GM23338 (cell line): Measurements from ENCODE around the gene POPDC2. TPM values are rescaled to one million over a fixed set of nuclear protein-coding genes. Genes with fewer than 3 reads are reported as not detected.

Source experiments
- ATAC-seq: fragments of 200-7000 bp; cut with Tn5 transposase; 3 replicates; pipeline ENCODE4 v1.9.1; 2020
- DNase-seq: peaks from one replicate; pipeline ENCODE4 v3.0.0-alpha.2; 2015; ENCODE audit warnings: low spot score
- H2AFZ ChIP-seq: fragments of 200-600 bp; sonication (generic); 2 replicates; pipeline ENCODE4 v1.8.0; 2016; ENCODE audit warnings: antibody characterized with exemption, mild to moderate bottlenecking, moderate library complexity
- H3F3A ChIP-seq: fragments of 200-600 bp; sonication (generic); replicated peaks from 2 replicates; pipeline ENCODE4 v1.8.0; 2017; ENCODE audit warnings: antibody characterized with exemption, mixed run types, low read depth
- H3K27ac ChIP-seq: fragments of 200-600 bp; sonication (generic); 2 replicates; pipeline ENCODE4 v1.6.1; 2016; ENCODE audit warnings: low read depth
- H3K27me3 ChIP-seq: fragments of 200-600 bp; sonication (generic); 2 replicates; pipeline ENCODE4 v1.8.0; 2016; ENCODE audit warnings: mild to moderate bottlenecking, mixed run types, moderate library complexity; ENCODE audit not compliant: insufficient read depth
- H3K36me3 ChIP-seq: fragments of 200-600 bp; sonication (generic); 2 replicates; pipeline ENCODE4 v1.8.0; 2016; ENCODE audit warnings: mild to moderate bottlenecking; ENCODE audit not compliant: insufficient read depth
- H3K4me1 ChIP-seq: fragments of 200-600 bp; sonication (generic); 2 replicates; pipeline ENCODE4 v1.8.0; 2016; ENCODE audit warnings: mild to moderate bottlenecking, moderate library complexity; ENCODE audit not compliant: insufficient read depth
- H3K4me2 ChIP-seq: fragments of 200-600 bp; sonication (generic); 2 replicates; pipeline ENCODE4 v1.7.1; 2017; ENCODE audit warnings: mixed run types
- H3K4me3 ChIP-seq: fragments of 200-600 bp; sonication (generic); 2 replicates; pipeline ENCODE4 v1.6.1; 2016; ENCODE audit warnings: mixed run types
- H3K79me2 ChIP-seq: fragments of 200-600 bp; sonication (generic); replicated peaks from 2 replicates; pipeline ENCODE4 v1.8.0; 2017; ENCODE audit warnings: mild to moderate bottlenecking; ENCODE audit not compliant: insufficient read depth
- H3K9me2 ChIP-seq: fragments of 200-600 bp; sonication (generic); 2 replicates; pipeline ENCODE4 v1.8.0; 2017; ENCODE audit not compliant: insufficient read depth
- H4K20me1 ChIP-seq: fragments of 200-600 bp; sonication (generic); replicated peaks from 2 replicates; pipeline ENCODE4 v1.8.0; 2017; ENCODE audit warnings: mild to moderate bottlenecking; ENCODE audit not compliant: insufficient read depth
- H3K27ac Mint-ChIP-seq: 2 replicates; pipeline ENCODE4 v1.8.0; 2020; ENCODE audit warnings: inconsistent platforms, mild to moderate bottlenecking, moderate library complexity, mixed read lengths
- H3K27me3 Mint-ChIP-seq: 3 replicates; pipeline ENCODE4 v1.8.0; 2022; ENCODE audit warnings: low read depth, mild to moderate bottlenecking, moderate library complexity, mixed read lengths, inconsistent platforms; ENCODE audit not compliant: insufficient read depth, poor library complexity
- H3K36me3 Mint-ChIP-seq: 3 replicates; pipeline ENCODE4 v1.8.0; 2021; ENCODE audit warnings: low read depth, mild to moderate bottlenecking, inconsistent platforms, moderate library complexity, mixed read lengths
- H3K4me1 Mint-ChIP-seq: 3 replicates; pipeline ENCODE4 v1.8.0; 2020; ENCODE audit warnings: mild to moderate bottlenecking, inconsistent platforms, mixed read lengths
- H3K4me3 Mint-ChIP-seq: 3 replicates; pipeline ENCODE4 v1.8.0; 2021; ENCODE audit warnings: moderate library complexity, mild to moderate bottlenecking, inconsistent platforms, mixed read lengths
- H3K9me3 Mint-ChIP-seq: 3 replicates; pipeline ENCODE4 v1.8.0; 2020; ENCODE audit warnings: moderate library complexity, mild to moderate bottlenecking, inconsistent platforms, mixed read lengths
- CTCF ChIP-seq, 2 experiments: fragments of 200-600 bp in 1 of 2; sonication (generic) in 1 of 2; conservative IDR thresholded peaks; 2 replicates each; pipeline versions ENCODE4 v1.5.1 to v1.6.1; 2016 to 2017; ENCODE audit warnings: antibody characterized with exemption in 2 of 2, low read depth in 2 of 2, mild to moderate bottlenecking in 2 of 2, moderate library complexity in 1 of 2
- EZH2 ChIP-seq: fragments of 200-600 bp; sonication (generic); IDR thresholded peaks from one replicate; pipeline ENCODE4 v1.8.0; 2017; ENCODE audit warnings: antibody characterized with exemption, mild to moderate bottlenecking, low read depth; ENCODE audit not compliant: unreplicated experiment
- JUNB ChIP-seq: IDR thresholded peaks from one replicate; pipeline ENCODE4 v1.6.1; 2016; ENCODE audit warnings: antibody characterized with exemption; ENCODE audit not compliant: unreplicated experiment
- POLR2AphosphoS5 ChIP-seq: IDR thresholded peaks from 2 replicates; pipeline ENCODE4 v1.6.1; 2016; ENCODE audit warnings: antibody characterized with exemption, low read depth
- REST ChIP-seq: IDR thresholded peaks from one replicate; pipeline ENCODE4 v1.6.1; 2018; ENCODE audit warnings: antibody characterized with exemption; ENCODE audit not compliant: unreplicated experiment
- ZNF114 ChIP-seq: fragments of 250-450 bp; sonication (Bioruptor Pico); IDR thresholded peaks from 2 replicates; pipeline ENCODE4 v1.5.0; 2020; ENCODE audit warnings: mild to moderate bottlenecking, moderate library complexity
- ZNF331 ChIP-seq: fragments of 250-450 bp; sonication (Bioruptor Pico); IDR thresholded peaks from 2 replicates; pipeline ENCODE4 v1.5.0; 2020; ENCODE audit warnings: low read depth, mild to moderate bottlenecking, moderate library complexity
- polyA plus RNA-seq: library from polyadenylated mRNA; unstranded; fragments of >200 nt; fragmentation: Nextera tagmentation; extraction: Ambion mirVana; gene quantifications from 2 replicates; pipeline ENCODE4 v1.2.1, GENCODE V29; 2016
- total RNA-seq: library from RNA; depleted of rRNA; stranded (reverse); fragments of >200 nt; shearing (Covaris generic); gene quantifications from 2 replicates; pipeline ENCODE4 v1.2.3, GENCODE V29; 2014

The POPDC2 gene
- total and polyA plus RNA-seq, 2 experiments from 2014 or later: 0.36 TPM; not detected in 1

- no peaks in the 10 kb centered on the region for H3K27me3 ChIP-seq
- no peak for ATAC-seq
- no peaks in the 10 kb centered on the region for H3K9me2 ChIP-seq
- Mint-ChIP-seq H3K27ac (no peak overlapping the region), H3K9me3 (no peaks in the 10 kb centered on the region), H3K4me3 (no peak overlapping the region), H3K4me1 (no peaks in the 10 kb centered on the region; the same call in 2 of the 3 replicates), H3K27me3 (no peaks in the 10 kb centered on the region), H3K36me3 (peaks cover 8% of the 10 kb centered on the region; the same call in 1 of the 3 replicates)
- H4K20me1 ChIP-seq: no peaks in the 10 kb centered on the region
- peaks cover 3% of the 10 kb centered on the region; the same call in 1 of the 2 replicates for H3K36me3 ChIP-seq
- DNase-seq: no peak
- H3K4me1 ChIP-seq: no peaks in the 10 kb centered on the region
- no peaks in the 10 kb centered on the region for H3K79me2 ChIP-seq
- no peaks in the 10 kb centered on the region for H3F3A ChIP-seq
- no peak for TF ChIP-seq POLR2AphosphoS5
- TF ChIP-seq ZNF331: no peak
- TF ChIP-seq CTCF (conservative IDR thresholded peaks at IDR 0.05; ENCODE audit: low read depth in 2 of 2): no peak
- no peak for TF ChIP-seq ZNF114 (CRISPR knock-in tag)
- no peak for TF ChIP-seq JUNB
- no peak for TF ChIP-seq REST
- TF ChIP-seq EZH2: no peak
- no peak overlapping the region for H3K27ac ChIP-seq
- H2AFZ ChIP-seq: no peak overlapping the region
- H3K4me3 ChIP-seq: no peak overlapping the region
- no peak overlapping the region for H3K4me2 ChIP-seq
Measured at GRCh38 chr3:119665954-119666559, 5.7 kb upstream of the POPDC2 start.

GRCh38 chr3:119664850-119665379, 4.5 kb upstream of the POPDC2 start:
- TF ChIP-seq EZH2 (no peak), ZNF114 (CRISPR knock-in tag) (no peak), POLR2AphosphoS5 (no peak)
- no peaks in the 10 kb centered on the region for H4K20me1 ChIP-seq

More at GRCh38 chr3:119664850-119665379, 4.5 kb upstream of the POPDC2 start:
- no peak for DNase-seq
- ATAC-seq: no peak
- 0 out of 3 replicates have a peak, but pooled peaks cover 3% of the 10 kb centered on the region for H3K36me3 Mint-ChIP-seq
- no peak overlapping the region for H3K27ac Mint-ChIP-seq
- no peaks in the 10 kb centered on the region for H3K9me3 Mint-ChIP-seq
- peaks cover 3% of the 10 kb centered on the region; the same call in 1 of the 2 replicates for H3K36me3 ChIP-seq
- no peak overlapping the region for H2AFZ ChIP-seq
- no peaks in the 10 kb centered on the region for H3K4me1 ChIP-seq
- H3K27me3 Mint-ChIP-seq: no peaks in the 10 kb centered on the region
- no peak overlapping the region for H3K4me2 ChIP-seq
- H3K9me2 ChIP-seq: no peaks in the 10 kb centered on the region
- no peaks in the 10 kb centered on the region for H3K27me3 ChIP-seq
- H3K27ac ChIP-seq: no peak overlapping the region
- no peaks in the 10 kb centered on the region for H3F3A ChIP-seq
- H3K4me3 Mint-ChIP-seq: no peak overlapping the region
- no peaks in the 10 kb centered on the region for H3K79me2 ChIP-seq
- peaks cover 2% of the 10 kb centered on the region; the same call in 1 of the 3 replicates for H3K4me1 Mint-ChIP-seq
- H3K4me3 ChIP-seq: no peak overlapping the region
